GM12874 (cell line): ENCODE results near the gene C4orf51.

Source experiments
- CTCF ChIP-seq: IDR thresholded peaks from 2 replicates; pipeline ENCODE4 v1.5.1; 2011; ENCODE audit warnings: low read depth, mild to moderate bottlenecking, control low read depth, low read length, moderate library complexity; ENCODE audit not compliant: insufficient read depth

Gene C4orf51

GRCh38 chr4:145686991-145687390, 7.0 kb downstream of the C4orf51 start:
- no peak for TF ChIP-seq CTCF

GRCh38 chr4:145690610-145691009, 10.7 kb downstream of the C4orf51 start:
- no peak for TF ChIP-seq CTCF

- no peak for TF ChIP-seq CTCF
These were observed 15.0 kb downstream of the C4orf51 start for GRCh38 chr4:145694929-145695328.

- TF ChIP-seq CTCF, result no peak
These were observed 17.4 kb downstream of the C4orf51 start for GRCh38 chr4:145697332-145697731.

- no peak for TF ChIP-seq CTCF
These were observed 18.6 kb downstream of the C4orf51 start for GRCh38 chr4:145698507-145698906.

- TF ChIP-seq CTCF, result no peak
These were observed 24.0 kb downstream of the C4orf51 start for GRCh38 chr4:145703850-145704497.

- TF ChIP-seq CTCF, result no peak
These were observed 29.4 kb downstream of the C4orf51 start for GRCh38 chr4:145709336-145709735.
